CD4-positive, alpha-beta memory T cell (primary cell): ENCODE data around the gene CEL. TPM values are rescaled to one million over a fixed set of nuclear protein-coding genes. Genes with fewer than 3 reads are reported as not detected.
A peak's percentile ranks its signal among the peaks of the same experiment; 100 is the strongest.
"Not testable (repeated sequence)": the region's sequence is repeated elsewhere in the genome, so short reads cannot be mapped to it uniquely, and the experiment has no call there.

Experiments used
- CTCF ChIA-PET: fragments of 350-600 bp; sonication (Branson Sonifier 250); formaldehyde crosslinking; loops from one replicate; lab custom pipeline; 2021; ENCODE audit warnings: inconsistent platforms; ENCODE audit not compliant: partially characterized antibody; lab: Charles Lee
- POLR2A ChIA-PET: fragments of 350-600 bp; sonication (Branson Sonifier 250); formaldehyde crosslinking; loops from one replicate; lab custom pipeline; 2021; ENCODE audit not compliant: partially characterized antibody; lab: Charles Lee
- DNase-seq, 5 donors: peaks; one replicate each; pipeline versions ENCODE4 v3.0.0 to v3.0.0-alpha.2; 2020 to 2022; ENCODE audit warnings: mixed read lengths in 1 of 5
- H3K27ac ChIP-seq: one replicate; pipeline ENCODE4 v1.7.0; 2013; ENCODE audit warnings: low read depth, low read length
- H3K27me3 ChIP-seq: 2 replicates; pipeline ENCODE4 v1.7.0; 2013; ENCODE audit warnings: mild to moderate bottlenecking, low read length, moderate library complexity; ENCODE audit not compliant: insufficient read depth
- H3K36me3 ChIP-seq: 2 replicates; pipeline ENCODE4 v1.7.0; 2013; ENCODE audit warnings: mild to moderate bottlenecking, low read length, moderate library complexity; ENCODE audit not compliant: insufficient read depth
- H3K4me1 ChIP-seq: 2 replicates; pipeline ENCODE4 v1.7.0; 2013; ENCODE audit warnings: mild to moderate bottlenecking, low read length, moderate library complexity; ENCODE audit not compliant: insufficient read depth
- H3K4me3 ChIP-seq, 2 donors: one replicate each; pipeline ENCODE4 v1.7.0; 2013; ENCODE audit warnings: low read length in 2 of 2, mild to moderate bottlenecking in 1 of 2
- H3K9me3 ChIP-seq, 2 donors: one replicate each; pipeline ENCODE4 v1.7.0; 2013; ENCODE audit warnings: low read length in 2 of 2, control low read depth in 1 of 2; ENCODE audit not compliant: control insufficient read depth in 1 of 2
- H3K27ac Mint-ChIP-seq, 7 donors: one replicate each; pipeline ENCODE4 v1.8.0; 2020 to 2021; ENCODE audit warnings: mixed read lengths in 7 of 7, mild to moderate bottlenecking in 6 of 7, inconsistent platforms in 3 of 7, moderate library complexity in 3 of 7
- H3K27me3 Mint-ChIP-seq, 2 donors: one replicate each; pipeline ENCODE4 v1.8.0; 2020 to 2021; ENCODE audit warnings: mixed read lengths in 2 of 2
- H3K36me3 Mint-ChIP-seq, 2 donors: one replicate each; pipeline ENCODE4 v1.8.0; 2020 to 2021; ENCODE audit warnings: mixed read lengths in 2 of 2, inconsistent platforms in 1 of 2, mild to moderate bottlenecking in 1 of 2
- H3K4me1 Mint-ChIP-seq, 4 donors: one replicate each; pipeline ENCODE4 v1.8.0; 2020 to 2021; ENCODE audit warnings: mixed read lengths in 4 of 4, mild to moderate bottlenecking in 1 of 4
- H3K4me3 Mint-ChIP-seq, 8 donors: one replicate each; pipeline ENCODE4 v1.8.0; 2020 to 2021; ENCODE audit warnings: mixed read lengths in 8 of 8, mild to moderate bottlenecking in 7 of 8, moderate library complexity in 6 of 8, inconsistent platforms in 3 of 8
- H3K9me3 Mint-ChIP-seq, 8 donors: one replicate each; pipeline ENCODE4 v1.8.0; 2020 to 2021; ENCODE audit warnings: mixed read lengths in 8 of 8, mild to moderate bottlenecking in 5 of 8, inconsistent platforms in 3 of 8, moderate library complexity in 1 of 8
- intact Hi-C: fragments of 100-400 bp; cut with micrococcal nuclease; formaldehyde crosslinking; loops from one replicate; pipeline ENCODE4 v1.15.1; 2023
- polyA plus RNA-seq, 2 donors: library from polyadenylated mRNA; unstranded; fragments of 300-500 nt; fragmentation: Illumina TruSeq; gene quantifications; one replicate each; pipeline ENCODE4 v1.2.3, GENCODE V29; 2021
- total RNA-seq, 2 experiments: library from RNA; stranded (reverse); gene quantifications; one replicate each; pipeline ENCODE4 v1.2.3, GENCODE V29; 2021

CEL gene
- total and polyA plus RNA-seq, 4 experiments from 2014 or later, result 0.15 to 1.6 (median 1.2) TPM; not detected in 1

DNA sequence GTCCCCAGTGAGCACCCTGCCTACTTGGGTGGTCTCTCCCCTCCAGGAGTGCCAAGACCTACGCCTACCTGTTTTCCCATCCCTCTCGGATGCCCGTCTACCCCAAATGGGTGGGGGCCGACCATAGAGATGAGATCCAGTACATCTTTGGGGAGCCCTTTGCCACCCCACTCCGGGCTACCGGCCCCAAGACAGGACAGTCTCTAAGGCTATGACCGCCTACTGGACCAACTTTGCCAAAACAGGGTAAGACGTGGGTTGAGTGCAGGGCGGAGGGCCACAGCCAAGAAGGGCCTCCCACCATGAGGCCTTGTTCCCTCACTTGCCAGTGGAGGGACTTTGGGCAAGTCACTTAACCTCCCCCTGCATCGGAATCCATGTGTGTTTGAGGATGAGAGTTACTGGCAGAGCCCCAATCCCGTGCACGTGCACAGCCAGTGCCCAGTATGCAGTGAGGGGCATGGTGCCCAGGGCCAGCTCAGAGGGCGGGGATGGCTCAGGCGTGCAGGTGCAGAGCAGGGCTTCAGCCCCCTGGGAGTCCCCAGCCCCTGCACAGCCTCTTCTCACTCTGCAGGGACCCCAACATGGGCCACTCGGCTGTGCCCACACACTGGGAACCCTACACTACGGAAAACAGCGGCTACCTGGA lies 24.6 kb downstream of the CEL start:
- H3K27ac ChIP-seq, H3K4me3 ChIP-seq, H3K4me1 Mint-ChIP-seq, H3K4me3 Mint-ChIP-seq, CTCF ChIA-PET, H3K9me3 ChIP-seq, H3K9me3 Mint-ChIP-seq, H3K4me1 ChIP-seq, H3K27me3 ChIP-seq, H3K36me3 ChIP-seq, POLR2A ChIA-PET, intact Hi-C loops, H3K27me3 Mint-ChIP-seq, H3K36me3 Mint-ChIP-seq, DNase-seq: not testable (repeated sequence)
- peak overlapping the region in 1 of 7 donors; percentile 73 for H3K27ac Mint-ChIP-seq

GRCh38 chr9:133086894-133087293 lies 25.1 kb downstream of the CEL start:
- no peaks in the 10 kb centered on the region for H3K36me3 Mint-ChIP-seq
- H3K27me3 ChIP-seq, result no peaks in the 10 kb centered on the region

DNA sequence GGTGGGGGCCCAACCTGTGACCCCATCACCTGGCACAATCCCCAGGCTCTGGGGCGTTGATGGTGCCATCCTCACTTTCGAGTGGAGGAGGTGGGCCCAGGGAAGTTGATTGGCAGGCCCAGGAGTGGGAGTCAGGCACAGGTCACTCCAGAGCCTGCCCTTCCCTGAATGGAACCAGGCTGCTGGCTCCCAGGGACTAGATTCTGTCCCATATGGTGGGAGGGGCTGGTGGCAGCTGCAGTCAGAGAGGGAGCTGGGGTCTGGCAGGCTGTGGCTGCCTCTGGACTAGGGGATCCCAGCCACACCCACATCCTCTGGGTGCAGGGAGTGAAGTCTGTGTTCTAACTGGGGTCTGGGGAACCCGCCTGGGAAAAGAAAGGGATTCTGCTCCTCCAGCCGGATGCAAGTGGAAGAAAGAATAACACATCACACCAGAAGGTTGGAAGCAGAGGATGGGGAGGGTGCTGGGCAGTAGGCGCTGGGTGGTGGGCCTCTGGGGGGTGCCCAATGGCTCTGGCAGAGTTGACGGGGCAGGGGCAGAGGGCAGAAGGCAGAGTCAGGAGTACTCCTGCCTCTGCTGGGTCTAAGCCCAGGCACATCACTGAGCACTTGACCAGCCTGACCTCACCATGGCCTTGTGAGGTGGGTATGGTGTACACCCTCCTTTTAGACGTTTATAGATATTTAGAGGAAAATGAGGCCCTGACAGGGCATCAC lies 25.8 kb downstream of the CEL start:
- no peaks in the 10 kb centered on the region for H3K9me3 Mint-ChIP-seq
- no peaks in the 10 kb centered on the region for H3K36me3 Mint-ChIP-seq
- no peaks in the 10 kb centered on the region for H3K4me1 Mint-ChIP-seq
- no peaks in the 10 kb centered on the region for H3K27me3 Mint-ChIP-seq
- no peak for DNase-seq
- H3K4me3 ChIP-seq, result no peak overlapping the region
- H3K36me3 ChIP-seq, result no peaks in the 10 kb centered on the region
- no peak overlapping the region for H3K27ac Mint-ChIP-seq
- H3K27me3 ChIP-seq, result no peaks in the 10 kb centered on the region
- ChIA-PET CTCF (no interaction called here), POLR2A (no interaction called here)
- no peak overlapping the region for H3K4me3 Mint-ChIP-seq
- intact Hi-C loops, result no loop called here
- no peak overlapping the region for H3K27ac ChIP-seq
- H3K4me1 ChIP-seq, result no peaks in the 10 kb centered on the region
- H3K9me3 ChIP-seq, result no peaks in the 10 kb centered on the region

More at GRCh38 chr9:133086894-133087293, 25.1 kb downstream of the CEL start:
- no peak overlapping the region for H3K27ac ChIP-seq
- H3K4me1 ChIP-seq, result no peaks in the 10 kb centered on the region
- H3K4me1 Mint-ChIP-seq, result no peaks in the 10 kb centered on the region
- ChIA-PET CTCF (no interaction called here), POLR2A (no interaction called here)
- H3K36me3 ChIP-seq, result no peaks in the 10 kb centered on the region
- intact Hi-C loops, result no loop called here
- H3K27me3 Mint-ChIP-seq, result no peaks in the 10 kb centered on the region
- H3K4me3 ChIP-seq, result no peak overlapping the region
- H3K9me3 Mint-ChIP-seq, result no peaks in the 10 kb centered on the region
- no peak overlapping the region for H3K27ac Mint-ChIP-seq
- no peak overlapping the region for H3K4me3 Mint-ChIP-seq
- H3K9me3 ChIP-seq, result no peaks in the 10 kb centered on the region
- no peak for DNase-seq

DNA sequence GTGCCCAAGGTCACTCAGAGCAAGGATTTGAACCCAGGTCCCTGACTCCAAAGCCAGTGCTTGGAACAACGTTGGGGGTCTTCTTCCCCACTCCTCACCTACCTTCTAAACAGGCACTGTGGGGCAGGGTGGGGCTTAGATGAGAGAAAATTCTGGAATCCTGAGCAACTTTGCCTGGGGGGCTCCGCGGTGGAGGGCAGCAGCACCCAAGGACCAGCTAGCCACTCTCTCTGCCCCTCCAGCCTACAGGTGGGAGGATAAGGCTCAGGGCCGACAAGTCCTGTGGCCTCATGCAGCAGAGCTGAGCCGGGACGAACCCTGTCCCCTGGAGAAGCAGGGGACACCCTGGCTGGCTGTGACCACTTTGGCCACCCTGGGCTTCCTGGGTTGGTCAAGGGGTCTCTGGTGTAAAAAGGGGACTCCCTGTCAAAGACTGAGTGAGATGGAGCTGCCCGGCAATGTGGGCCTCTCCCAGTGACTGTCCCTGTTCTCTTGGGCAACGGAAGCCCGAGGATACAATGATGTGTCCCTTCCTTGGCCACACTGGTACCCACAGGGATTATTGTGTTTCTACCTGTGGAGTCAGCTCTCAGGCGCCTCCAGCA lies 26.5 kb downstream of the CEL start:
- no peaks in the 10 kb centered on the region for H3K4me1 Mint-ChIP-seq
- Histone ChIP-seq H3K4me3 (no peak overlapping the region), H3K9me3 (no peaks in the 10 kb centered on the region), H3K4me1 (no peaks in the 10 kb centered on the region), H3K27ac (no peak overlapping the region), H3K36me3 (no peaks in the 10 kb centered on the region), H3K27me3 (no peaks in the 10 kb centered on the region)
- H3K27me3 Mint-ChIP-seq, result no peaks in the 10 kb centered on the region
- no peak for DNase-seq
- no peak overlapping the region for H3K4me3 Mint-ChIP-seq
- no peak overlapping the region for H3K27ac Mint-ChIP-seq
- ChIA-PET POLR2A (no interaction called here), CTCF (no interaction called here)
- no peaks in the 10 kb centered on the region for H3K9me3 Mint-ChIP-seq
- H3K36me3 Mint-ChIP-seq, result no peaks in the 10 kb centered on the region
- intact Hi-C loops, result no loop called here

DNA sequence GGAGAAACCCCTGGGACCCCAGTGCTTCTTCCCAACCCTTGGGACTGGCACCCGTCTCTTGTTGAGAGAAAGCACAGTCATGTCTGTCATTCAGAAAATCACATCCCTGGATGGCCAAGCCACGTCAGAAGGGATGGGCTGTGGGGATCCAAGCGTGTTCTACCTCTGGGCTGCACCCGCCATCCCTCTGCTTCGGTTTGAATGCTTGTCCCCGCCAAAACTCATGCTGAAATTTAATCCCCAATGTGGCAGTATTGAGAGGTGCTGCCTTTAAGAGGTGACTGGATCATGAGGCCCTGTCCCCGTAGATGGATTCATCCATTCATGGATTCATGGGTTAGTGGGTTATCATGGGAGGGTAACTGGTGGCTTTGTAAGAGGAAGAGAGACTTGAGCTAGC lies 27.0 kb downstream of the CEL start:
- Histone ChIP-seq H3K9me3 (no peaks in the 10 kb centered on the region), H3K27me3 (no peaks in the 10 kb centered on the region), H3K36me3 (no peaks in the 10 kb centered on the region), H3K4me1 (no peaks in the 10 kb centered on the region), H3K4me3 (no peak overlapping the region), H3K27ac (no peak overlapping the region)
- no peaks in the 10 kb centered on the region for H3K27me3 Mint-ChIP-seq
- H3K9me3 Mint-ChIP-seq, result peaks cover 0 to 2% (median 0%) of the 10 kb centered on the region in 8 donors
- intact Hi-C loops, result no loop called here
- ChIA-PET POLR2A (no interaction called here), CTCF (no interaction called here)
- H3K4me1 Mint-ChIP-seq, result no peaks in the 10 kb centered on the region
- no peak for DNase-seq
- H3K36me3 Mint-ChIP-seq, result no peaks in the 10 kb centered on the region
- no peak overlapping the region for H3K27ac Mint-ChIP-seq
- H3K4me3 Mint-ChIP-seq, result no peak overlapping the region

DNA sequence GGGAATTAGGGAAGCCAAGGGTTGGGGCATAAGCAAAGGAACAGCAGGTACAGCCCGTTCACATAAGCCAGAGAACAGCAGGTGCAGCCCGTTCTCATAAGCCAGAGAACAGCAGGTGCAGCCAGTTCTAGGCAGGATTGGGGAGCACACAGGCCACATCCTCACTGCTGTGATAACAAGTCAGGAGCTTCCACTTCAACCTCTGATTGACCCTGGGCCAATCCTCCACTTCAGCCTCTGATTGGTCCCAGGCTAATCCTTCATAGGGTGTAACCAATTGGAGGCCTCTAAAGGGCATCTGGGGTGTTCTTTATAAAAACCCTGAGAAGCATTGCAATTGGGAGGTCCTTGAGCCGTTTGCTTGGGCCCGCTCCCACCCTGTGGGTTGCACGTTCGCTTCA lies 27.5 kb downstream of the CEL start:
- ChIA-PET POLR2A (no interaction called here), CTCF (interaction anchor here (0.8 kb wide), 1 partner anchor 58 kb away, joined by 3 read pairs; no protein-coding TSS in a partner anchor)
- no peak overlapping the region for H3K4me3 Mint-ChIP-seq
- no peaks in the 10 kb centered on the region for H3K36me3 ChIP-seq
- H3K4me1 Mint-ChIP-seq, result no peaks in the 10 kb centered on the region
- no peaks in the 10 kb centered on the region for H3K27me3 ChIP-seq
- H3K27me3 Mint-ChIP-seq, result no peaks in the 10 kb centered on the region
- peaks cover 0 to 2% (median 0%) of the 10 kb centered on the region in 8 donors for H3K9me3 Mint-ChIP-seq
- no peak overlapping the region for H3K4me3 ChIP-seq
- no peak for DNase-seq
- H3K4me1 ChIP-seq, result no peaks in the 10 kb centered on the region
- intact Hi-C loops, result no loop called here
- H3K36me3 Mint-ChIP-seq, result no peaks in the 10 kb centered on the region
- H3K27ac Mint-ChIP-seq, result no peak overlapping the region
- H3K27ac ChIP-seq, result no peak overlapping the region
- no peaks in the 10 kb centered on the region for H3K9me3 ChIP-seq

DNA sequence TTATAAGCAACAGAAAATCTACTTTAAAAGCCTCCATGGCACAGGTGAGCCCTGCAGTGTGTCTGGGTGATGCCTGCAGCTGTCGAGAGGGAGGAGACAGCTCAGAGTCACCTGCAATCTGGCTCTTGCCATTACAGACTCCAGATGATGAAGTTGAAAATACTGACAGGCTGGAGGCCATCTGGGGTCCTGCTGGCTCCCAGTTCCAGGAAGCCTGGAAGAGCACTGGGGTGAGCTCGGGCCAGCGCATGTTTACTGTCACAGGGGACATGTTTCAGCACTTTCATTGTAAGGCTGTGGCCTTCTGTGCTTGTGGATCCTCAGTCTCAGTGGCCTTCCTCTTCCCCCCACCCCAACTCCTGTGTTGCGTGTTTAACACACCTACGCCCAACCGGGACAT lies 28.4 kb downstream of the CEL start:
- no peaks in the 10 kb centered on the region for H3K27me3 ChIP-seq
- POLR2A ChIA-PET, result no interaction called here
- Mint-ChIP-seq H3K4me3 (no peak overlapping the region), H3K9me3 (peaks cover 0 to 9% (median 2%) of the 10 kb centered on the region in 8 donors), H3K27ac (no peak overlapping the region), H3K36me3 (peaks cover 0 to 6% of the 10 kb centered on the region in 2 donors), H3K4me1 (no peaks in the 10 kb centered on the region), H3K27me3 (no peaks in the 10 kb centered on the region)
- DNase-seq, result no peak
- CTCF ChIA-PET, result interaction anchor here (0.8 kb wide), 1 partner anchor 57 kb away, joined by 3 read pairs; no protein-coding TSS in a partner anchor
- no peak overlapping the region for H3K4me3 ChIP-seq
- intact Hi-C loops, result no loop called here
- no peaks in the 10 kb centered on the region for H3K4me1 ChIP-seq
- H3K36me3 ChIP-seq, result no peaks in the 10 kb centered on the region
- H3K27ac ChIP-seq, result no peak overlapping the region
- H3K9me3 ChIP-seq, result no peaks in the 10 kb centered on the region
